ENCODE results near the gene GMDS. TPM values are rescaled to one million over a fixed set of nuclear protein-coding genes. Genes with fewer than 3 reads are reported as not detected.

Gene GMDS
- total RNA-seq, 1 donor from 2014 or later = 30.1 TPM

DNA sequence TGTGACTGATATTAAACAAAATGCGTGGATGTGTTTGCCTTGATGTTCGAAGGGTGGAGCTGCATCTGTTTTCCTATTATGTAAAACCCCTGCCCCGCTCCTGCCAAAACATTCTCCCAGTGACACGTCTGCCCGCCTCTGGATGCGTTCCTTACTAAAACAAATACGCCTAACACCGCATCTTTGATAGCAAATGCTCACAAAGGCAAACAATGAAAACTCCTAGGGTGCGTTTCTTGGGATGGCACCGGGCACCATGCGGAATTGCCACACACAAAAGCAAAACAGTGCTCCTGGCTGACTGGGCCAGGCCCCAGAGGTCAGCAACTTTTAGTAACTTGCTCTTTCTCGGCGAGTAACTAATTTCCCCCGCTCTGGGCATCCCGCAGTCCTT lies 644.6 kb downstream of the GMDS start:
- TF ChIP-seq, protein P1, sequence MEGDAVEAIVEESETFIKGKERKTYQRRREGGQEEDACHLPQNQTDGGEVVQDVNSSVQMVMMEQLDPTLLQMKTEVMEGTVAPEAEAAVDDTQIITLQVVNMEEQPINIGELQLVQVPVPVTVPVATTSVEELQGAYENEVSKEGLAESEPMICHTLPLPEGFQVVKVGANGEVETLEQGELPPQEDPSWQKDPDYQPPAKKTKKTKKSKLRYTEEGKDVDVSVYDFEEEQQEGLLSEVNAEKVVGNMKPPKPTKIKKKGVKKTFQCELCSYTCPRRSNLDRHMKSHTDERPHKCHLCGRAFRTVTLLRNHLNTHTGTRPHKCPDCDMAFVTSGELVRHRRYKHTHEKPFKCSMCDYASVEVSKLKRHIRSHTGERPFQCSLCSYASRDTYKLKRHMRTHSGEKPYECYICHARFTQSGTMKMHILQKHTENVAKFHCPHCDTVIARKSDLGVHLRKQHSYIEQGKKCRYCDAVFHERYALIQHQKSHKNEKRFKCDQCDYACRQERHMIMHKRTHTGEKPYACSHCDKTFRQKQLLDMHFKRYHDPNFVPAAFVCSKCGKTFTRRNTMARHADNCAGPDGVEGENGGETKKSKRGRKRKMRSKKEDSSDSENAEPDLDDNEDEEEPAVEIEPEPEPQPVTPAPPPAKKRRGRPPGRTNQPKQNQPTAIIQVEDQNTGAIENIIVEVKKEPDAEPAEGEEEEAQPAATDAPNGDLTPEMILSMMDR (IDR thresholded peaks at IDR 0.05) = no peak
- ATAC-seq (ENCODE audit: low read depth) (no peak), DNase-seq (no peak)
- POLR2A ChIA-PET = no interaction called here
- H3K27ac Mint-ChIP-seq = no peak overlapping the region
- CTCF ChIA-PET = interaction anchor here (0.9 to 1.9 kb wide), 3 partner anchors 503 to 753 kb away, joined by 3 to 6 read pairs (median 6); no protein-coding TSS in a partner anchor
- H3K4me1 Mint-ChIP-seq = peaks cover 9% of the 10 kb centered on the region
- H3K27me3 Mint-ChIP-seq = peaks cover 66% of the 10 kb centered on the region
- no peaks in the 10 kb centered on the region for H3K36me3 Mint-ChIP-seq (ENCODE audit: low read depth)
- intact Hi-C loops (cut with micrococcal nuclease) = no loop called here
- H3K9me3 Mint-ChIP-seq = no peaks in the 10 kb centered on the region
- H3K4me3 Mint-ChIP-seq = no peak overlapping the region

DNA sequence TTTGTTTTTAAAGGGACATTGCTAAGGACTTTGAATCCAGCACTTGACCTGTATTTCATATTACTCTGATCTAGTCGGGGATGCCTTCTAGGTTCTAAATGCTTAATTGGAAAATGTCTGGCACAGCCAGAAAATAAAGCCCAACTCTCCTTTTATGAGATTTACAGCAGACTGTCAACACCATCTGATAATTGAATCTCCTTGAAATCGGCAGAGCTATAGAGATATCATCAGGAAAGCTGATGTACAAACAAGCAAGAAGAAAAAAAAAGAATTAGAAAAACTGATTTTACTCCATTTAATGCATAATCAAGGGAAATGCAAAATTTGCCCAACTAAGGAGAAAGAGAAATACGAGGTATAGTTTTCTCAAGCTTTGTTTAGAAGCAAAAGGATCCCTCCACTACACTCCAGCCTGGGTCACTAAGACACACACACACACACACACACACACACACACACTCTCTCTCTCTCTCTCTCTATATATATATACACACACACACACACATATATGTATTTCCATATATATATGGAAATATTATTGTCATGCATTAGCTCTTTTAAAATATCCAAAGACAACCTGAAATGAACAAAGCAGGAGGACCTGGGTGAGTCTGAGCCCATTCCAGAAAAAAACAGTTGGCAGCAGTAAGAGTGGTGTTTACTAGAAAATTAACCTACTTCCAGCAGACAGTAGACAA lies 645.2 kb downstream of the GMDS start:
- no peak overlapping the region for H3K27ac Mint-ChIP-seq
- no peak for DNase-seq
- intact Hi-C loops (cut with micrococcal nuclease) = no loop called here
- no peaks in the 10 kb centered on the region for H3K9me3 Mint-ChIP-seq
- no peak overlapping the region for H3K4me3 Mint-ChIP-seq
- TF ChIP-seq, protein P1 (IDR thresholded peaks at IDR 0.05) = no peak
- H3K36me3 Mint-ChIP-seq (ENCODE audit: low read depth) = no peaks in the 10 kb centered on the region
- CTCF ChIA-PET = interaction anchor here (0.9 to 6.0 kb wide), 4 partner anchors 504 to 1033 kb away, joined by 3 to 91 read pairs (median 6); no protein-coding TSS in a partner anchor
- POLR2A ChIA-PET = no interaction called here
- peaks cover 62% of the 10 kb centered on the region for H3K27me3 Mint-ChIP-seq
- no peak for ATAC-seq (ENCODE audit: low read depth)
- peaks cover 4% of the 10 kb centered on the region for H3K4me1 Mint-ChIP-seq

DNA sequence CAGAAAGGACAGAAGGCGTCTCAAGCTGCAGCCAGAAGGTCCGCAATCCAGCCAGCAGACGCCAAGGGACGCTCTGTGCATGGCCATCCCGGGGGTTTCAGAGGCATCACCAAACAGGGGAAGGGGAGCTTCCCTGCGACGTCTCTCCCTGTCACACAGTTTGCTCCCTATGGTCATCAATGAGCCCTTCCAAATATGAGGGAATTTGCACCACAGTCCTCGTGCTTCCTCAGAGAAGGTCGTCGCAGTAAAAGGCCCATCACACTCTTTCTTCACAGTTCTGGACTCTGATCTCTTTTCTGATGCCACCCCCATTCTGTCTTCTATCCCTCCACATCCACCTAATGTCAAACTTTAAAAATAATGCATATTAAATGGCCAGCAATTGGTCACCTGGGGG lies 645.9 kb downstream of the GMDS start:
- H3K4me1 Mint-ChIP-seq = peaks cover 4% of the 10 kb centered on the region
- intact Hi-C loops (cut with micrococcal nuclease) = no loop called here
- TF ChIP-seq, protein P1 (IDR thresholded peaks at IDR 0.05) = no peak
- no peaks in the 10 kb centered on the region for H3K36me3 Mint-ChIP-seq (ENCODE audit: low read depth)
- DNase-seq (no peak), ATAC-seq (ENCODE audit: low read depth) (no peak)
- CTCF ChIA-PET = interaction anchor here (1.6 to 6.0 kb wide), 3 partner anchors 505 to 1034 kb away, joined by 6 to 91 read pairs (median 6); no protein-coding TSS in a partner anchor
- H3K27me3 Mint-ChIP-seq = peaks cover 65% of the 10 kb centered on the region
- no peaks in the 10 kb centered on the region for H3K9me3 Mint-ChIP-seq
- H3K4me3 Mint-ChIP-seq = no peak overlapping the region
- POLR2A ChIA-PET = no interaction called here
- no peak overlapping the region for H3K27ac Mint-ChIP-seq

DNA sequence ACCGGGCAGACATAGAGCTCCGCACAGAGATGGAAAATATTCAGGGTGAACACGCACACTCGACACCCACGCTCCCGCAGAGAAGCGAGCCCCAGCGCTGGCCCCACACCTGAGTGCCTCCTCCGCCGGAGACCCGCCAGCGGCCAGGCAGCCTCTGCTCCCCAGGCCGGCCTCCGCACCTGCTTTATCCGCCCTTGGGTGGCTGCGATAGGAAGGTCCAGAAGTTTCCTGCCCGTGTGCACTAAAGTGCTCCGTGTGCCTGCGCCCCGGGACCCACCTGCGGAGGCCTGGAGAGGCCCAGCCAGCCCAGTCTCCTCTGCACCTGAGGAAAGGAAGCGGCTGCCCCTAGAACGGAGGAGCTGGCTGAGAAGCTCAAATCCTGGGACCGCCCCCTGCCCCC lies 646.5 kb downstream of the GMDS start:
- ChIA-PET CTCF (interaction anchor here (0.9 to 6.0 kb wide), 5 partner anchors 505 to 1034 kb away, joined by 3 to 91 read pairs (median 18); no protein-coding TSS in a partner anchor), POLR2A (no interaction called here)
- TF ChIP-seq, protein P1 (IDR thresholded peaks at IDR 0.05) = no peak
- no peaks in the 10 kb centered on the region for H3K9me3 Mint-ChIP-seq
- H3K36me3 Mint-ChIP-seq (ENCODE audit: low read depth) = no peaks in the 10 kb centered on the region
- peaks cover 4% of the 10 kb centered on the region for H3K4me1 Mint-ChIP-seq
- H3K27ac Mint-ChIP-seq = no peak overlapping the region
- ATAC-seq (ENCODE audit: low read depth) = no peak
- DNase-seq = no peak
- peaks cover 65% of the 10 kb centered on the region for H3K27me3 Mint-ChIP-seq
- H3K4me3 Mint-ChIP-seq = no peak overlapping the region
- intact Hi-C loops (cut with micrococcal nuclease) = no loop called here

DNA sequence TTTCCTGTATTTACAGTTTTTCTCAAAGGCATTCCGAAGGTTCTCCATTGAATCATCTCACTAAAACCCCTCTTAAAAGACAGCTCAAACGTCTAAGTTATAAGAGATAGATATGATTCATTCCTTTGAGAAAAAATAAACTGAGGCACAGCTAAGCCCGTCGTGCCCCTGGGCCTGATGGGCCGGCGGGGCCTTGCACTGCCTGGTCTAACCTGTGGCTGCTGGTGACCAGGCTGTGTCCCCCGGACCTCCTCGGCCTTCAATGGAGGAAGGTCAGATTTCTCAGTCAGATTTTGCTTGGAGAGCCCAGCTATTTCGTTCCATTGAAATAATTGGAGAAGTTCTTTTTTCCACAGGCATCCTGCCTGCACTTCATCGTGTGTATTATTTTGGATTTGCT lies 647.0 kb downstream of the GMDS start:
- no peaks in the 10 kb centered on the region for H3K36me3 Mint-ChIP-seq (ENCODE audit: low read depth)
- H3K4me1 Mint-ChIP-seq = peaks cover 4% of the 10 kb centered on the region
- intact Hi-C loops (cut with micrococcal nuclease) = no loop called here
- CTCF ChIA-PET = interaction anchor here (0.9 to 6.0 kb wide), 5 partner anchors 506 to 1152 kb away, joined by 3 to 91 read pairs (median 18); partner anchors contain the start of gene MYLK4
- DNase-seq = no peak
- H3K27me3 Mint-ChIP-seq = peaks cover 60% of the 10 kb centered on the region
- TF ChIP-seq, protein P1 (IDR thresholded peaks at IDR 0.05) = no peak
- no peak overlapping the region for H3K4me3 Mint-ChIP-seq
- H3K27ac Mint-ChIP-seq = no peak overlapping the region
- POLR2A ChIA-PET = no interaction called here
- no peaks in the 10 kb centered on the region for H3K9me3 Mint-ChIP-seq
- no peak for ATAC-seq (ENCODE audit: low read depth)
